Activated T-helper 1 cell treated with anti-CD3 and anti-CD28 coated beads, Interleukin-2, amount 50 U/mL, for 16 hours (primary cell): ENCODE results near the gene OBSCN.
"Not testable (repeated sequence)": the region's sequence is repeated elsewhere in the genome, so short reads cannot be mapped to it uniquely, and the experiment has no call there.

Source experiments
- DNase-seq, 2 donors: peaks; one replicate each; pipeline ENCODE4 v3.0.0-alpha.2; 2020; ENCODE audit warnings: low read depth in 1 of 2, low spot score in 1 of 2

OBSCN gene

DNA sequence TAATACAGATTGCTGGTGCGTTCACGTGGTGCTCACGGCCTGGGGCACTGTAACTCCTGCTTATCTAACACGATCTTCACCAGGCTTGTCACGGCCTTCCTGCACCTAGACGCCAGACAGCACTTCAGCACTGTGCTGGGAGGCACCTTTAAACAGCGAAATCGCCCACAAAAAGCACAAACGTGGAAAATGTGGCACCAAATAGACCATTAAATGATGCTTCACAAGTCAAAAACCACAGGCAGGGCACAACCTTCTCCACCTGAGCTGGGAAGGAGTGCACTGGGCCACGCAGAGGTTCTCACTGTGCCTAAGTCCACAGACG is 22.2 kb upstream of the OBSCN start:
- peak in 1 of 2 donors; percentile 41 for DNase-seq

DNA sequence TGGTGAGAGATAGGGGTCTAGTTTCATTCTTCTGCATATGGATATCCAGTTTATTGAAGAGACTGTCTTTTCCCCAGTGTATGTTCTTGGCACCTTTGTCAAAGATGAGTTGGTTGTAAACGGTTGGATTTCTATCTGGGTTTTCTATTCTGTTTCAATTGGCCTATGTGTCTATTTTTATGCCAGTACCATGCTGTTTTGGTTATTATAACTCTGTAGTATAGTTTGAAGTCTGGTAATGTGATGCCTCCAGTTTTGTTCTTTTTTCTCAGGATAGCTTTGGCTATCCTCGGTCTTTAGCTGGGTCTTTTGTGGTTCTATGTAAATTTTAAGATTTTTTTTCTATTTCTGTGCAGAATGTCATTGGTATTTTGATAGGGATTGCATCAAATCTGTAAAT is 19.6 kb upstream of the OBSCN start:
- DNase-seq: not testable (repeated sequence)

DNA sequence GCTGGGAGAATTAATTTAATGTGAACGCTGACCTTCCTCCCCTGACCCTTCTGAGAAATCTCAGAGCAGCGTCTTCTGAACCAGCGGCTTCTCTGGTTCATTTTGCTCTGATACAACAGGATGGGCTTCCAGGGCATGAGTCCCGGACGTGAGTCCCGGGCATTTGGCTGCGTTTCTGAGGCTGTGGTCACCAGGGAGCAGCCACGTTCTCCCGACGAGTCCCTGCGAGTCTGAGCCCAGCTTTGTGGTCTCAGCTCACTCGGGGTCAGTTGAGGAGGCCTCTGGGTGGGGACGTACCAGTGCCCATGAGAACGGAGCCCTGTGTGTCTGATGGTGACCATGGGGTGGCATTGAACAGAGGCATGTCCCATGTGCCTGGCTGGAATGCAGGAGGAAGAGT is 17.7 kb upstream of the OBSCN start:
- DNase-seq: no peak

- DNase-seq: no peak
These were observed 17.1 kb upstream of the OBSCN start for GRCh38 chr1:228190778-228191177.

DNA sequence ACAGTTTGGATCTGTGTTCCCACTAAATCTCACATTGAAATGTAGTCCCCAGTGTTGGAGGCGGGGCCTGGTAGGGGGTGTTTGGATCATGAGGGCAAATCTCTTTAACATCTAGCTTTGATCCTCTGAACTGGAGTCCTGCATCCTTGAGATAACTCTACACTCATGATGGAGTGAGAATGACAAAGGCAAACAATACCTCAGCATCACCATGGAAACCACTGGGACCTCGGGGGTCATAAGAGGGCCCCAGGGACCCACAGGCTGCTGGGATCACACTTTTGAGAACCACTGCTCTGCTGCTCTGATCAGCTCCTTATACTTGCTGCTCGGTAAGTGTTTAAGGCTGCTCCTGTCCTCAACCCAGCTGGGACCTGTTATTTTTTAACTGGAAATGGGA is 13.4 kb upstream of the OBSCN start:
- DNase-seq: no peak

DNA sequence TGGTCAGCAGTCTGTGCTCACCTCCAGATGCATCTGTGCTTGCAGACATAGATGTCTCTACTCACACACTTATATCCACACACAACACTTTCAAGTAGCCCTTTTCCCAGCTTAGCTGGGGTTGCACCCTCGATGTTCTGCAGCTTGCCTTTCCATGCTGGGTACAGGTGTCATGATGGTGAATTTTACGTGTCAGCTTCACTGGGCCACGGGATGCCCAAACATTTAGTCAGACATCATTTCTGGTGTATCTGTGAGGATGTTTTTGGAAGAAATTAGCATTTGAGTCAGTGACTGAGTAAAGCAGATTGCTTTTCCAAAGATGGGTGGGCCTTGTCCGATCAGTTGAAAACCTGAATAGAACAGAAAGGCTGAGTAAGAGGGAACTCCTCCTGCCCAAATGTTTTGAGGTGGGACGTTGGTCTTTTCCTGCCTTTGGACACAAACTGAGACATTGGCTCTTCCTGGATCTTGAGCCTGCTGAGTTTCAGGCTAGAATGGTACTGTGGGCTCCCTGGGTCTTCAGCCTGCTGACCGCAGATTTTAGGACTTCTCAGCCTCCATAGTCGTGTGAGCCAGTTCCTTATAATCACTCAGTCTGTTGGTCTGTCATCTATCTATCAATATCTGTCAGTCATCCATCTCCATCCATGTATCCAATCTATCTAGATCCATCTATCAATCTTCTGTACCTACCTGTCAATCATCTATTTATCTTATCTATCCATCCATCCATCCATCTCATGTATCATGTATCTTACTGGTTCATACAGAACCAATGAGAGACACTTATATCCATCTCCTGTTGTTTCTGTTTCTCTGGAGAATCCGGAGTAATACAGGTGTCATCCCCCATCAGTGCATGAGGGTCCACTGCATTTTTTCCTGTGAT is 12.7 kb upstream of the OBSCN start:
- no peak for DNase-seq

GRCh38 chr1:228197555-228198147 is 10.2 kb upstream of the OBSCN start:
- DNase-seq: no peak

- DNase-seq: no peak
These were observed 8.8 kb upstream of the OBSCN start for GRCh38 chr1:228198977-228199590.

DNA sequence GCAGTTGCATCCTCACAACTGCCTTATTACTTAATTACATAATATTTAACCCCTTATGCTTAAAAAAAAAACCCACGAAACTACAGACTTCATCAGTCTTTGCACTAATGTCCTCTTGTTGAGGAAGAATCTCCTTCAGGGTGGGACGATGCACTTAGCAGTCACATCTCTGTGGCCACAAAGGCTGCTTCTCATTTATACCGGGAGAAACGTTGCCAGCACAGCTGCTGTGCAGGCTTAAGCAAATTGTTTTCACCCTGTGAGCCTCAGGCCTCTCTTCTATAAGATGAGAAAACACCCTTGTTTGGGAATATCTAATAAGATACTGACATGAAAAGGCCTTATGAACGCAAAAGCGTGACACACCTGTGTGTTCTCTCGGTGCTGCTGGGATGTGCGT is 2.9 kb upstream of the OBSCN start:
- DNase-seq: no peak

- no peak for DNase-seq
These were observed 2.1 kb upstream of the OBSCN start for GRCh38 chr1:228205526-228206436.

DNA sequence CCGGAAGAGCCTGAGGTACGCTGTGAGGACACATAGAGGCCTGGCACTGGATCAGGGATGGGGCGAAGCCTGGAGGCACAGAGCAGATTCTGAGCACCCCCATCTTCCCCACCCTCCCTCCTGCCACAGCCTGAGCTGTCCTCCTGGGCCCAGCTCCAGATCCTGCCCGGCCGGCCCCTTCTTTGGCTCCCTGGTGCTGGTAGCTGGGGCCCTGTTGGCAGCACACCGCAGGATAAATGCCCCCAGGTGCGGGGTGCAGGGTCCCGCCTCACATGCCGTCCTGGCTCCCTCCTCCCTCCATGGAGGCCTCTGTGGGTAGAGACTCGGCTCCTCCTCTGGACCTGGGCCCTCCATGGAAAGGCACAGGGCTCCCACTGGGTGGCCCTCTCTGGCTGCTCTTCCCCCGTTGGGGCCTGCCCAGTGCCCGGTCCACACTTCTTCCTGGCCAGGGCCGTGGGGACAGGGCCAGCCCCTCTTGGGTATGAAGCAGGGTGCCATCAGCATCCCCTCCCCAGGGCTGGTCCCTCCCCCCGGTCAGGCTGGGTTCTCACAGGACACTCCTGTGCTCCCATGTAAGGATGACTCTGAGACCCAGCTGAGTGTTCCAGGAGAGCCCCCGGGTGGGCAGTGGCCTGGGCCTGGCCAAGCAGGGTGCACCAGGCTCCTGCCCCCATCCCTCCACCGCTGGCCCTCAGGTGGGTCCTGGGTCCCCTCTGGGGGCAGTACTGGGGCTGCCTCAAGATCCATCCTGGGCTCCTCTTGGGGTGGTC is 1.1 kb upstream of the OBSCN start:
- DNase-seq: no peak

- DNase-seq: no peak
These were observed 448 bp upstream of the OBSCN start for GRCh38 chr1:228207381-228207810.

DNA sequence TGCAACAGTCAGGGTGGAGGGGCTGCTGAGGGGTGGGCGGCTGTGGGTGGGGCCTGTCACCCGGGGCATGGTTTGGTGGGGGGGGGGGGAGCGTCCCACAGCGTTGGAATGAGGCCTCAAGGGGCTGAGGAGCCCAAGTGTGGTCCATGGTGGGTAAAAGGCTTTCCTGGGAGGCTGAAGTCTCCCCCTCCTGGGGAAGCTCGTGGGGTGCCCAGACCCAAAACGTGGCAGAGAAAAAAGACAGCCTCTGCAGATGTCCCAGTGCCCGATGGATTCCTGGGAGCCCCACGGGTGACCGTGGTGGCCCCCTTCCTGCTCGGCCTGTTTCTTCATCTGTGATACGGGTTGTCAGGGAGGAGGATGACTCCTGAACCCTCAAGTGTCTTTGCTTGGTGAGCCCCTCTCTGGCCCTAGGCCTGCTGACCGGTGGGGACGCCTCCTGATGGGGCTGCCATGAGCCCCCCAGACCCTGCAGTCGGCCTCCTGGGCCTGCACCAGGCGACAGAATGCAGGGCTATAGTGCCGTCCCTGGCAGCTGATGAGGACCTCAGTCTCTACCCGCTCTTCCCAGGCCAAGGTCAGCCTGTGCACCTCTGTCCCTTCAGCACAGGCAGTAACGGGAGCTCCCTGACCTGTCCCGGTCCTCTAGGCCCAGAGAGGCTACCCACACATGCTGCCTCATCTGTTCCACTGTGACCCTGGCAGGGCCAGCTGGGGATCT is 1.1 kb downstream of the OBSCN start:
- DNase-seq: no peak

DNA sequence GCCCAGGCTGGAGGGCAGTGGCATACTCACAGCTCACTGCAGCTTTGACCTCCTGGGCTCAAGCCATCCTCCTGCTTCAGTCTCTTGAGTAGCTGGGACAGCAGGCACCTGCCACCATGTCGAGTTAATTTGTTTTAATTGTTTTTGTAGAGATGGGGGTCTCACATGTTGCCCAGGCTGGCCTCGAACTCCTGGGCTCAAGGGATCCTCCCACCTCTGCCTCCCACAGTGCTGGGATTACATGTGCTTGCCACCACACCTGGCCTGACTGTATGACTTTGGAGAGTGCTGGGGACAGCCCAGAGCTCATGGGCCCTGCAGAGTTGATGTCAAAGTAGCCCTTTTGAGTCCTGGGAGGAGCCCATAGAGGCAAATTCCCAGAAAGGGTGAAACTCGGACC is 1.8 kb downstream of the OBSCN start:
- DNase-seq: no peak

DNA sequence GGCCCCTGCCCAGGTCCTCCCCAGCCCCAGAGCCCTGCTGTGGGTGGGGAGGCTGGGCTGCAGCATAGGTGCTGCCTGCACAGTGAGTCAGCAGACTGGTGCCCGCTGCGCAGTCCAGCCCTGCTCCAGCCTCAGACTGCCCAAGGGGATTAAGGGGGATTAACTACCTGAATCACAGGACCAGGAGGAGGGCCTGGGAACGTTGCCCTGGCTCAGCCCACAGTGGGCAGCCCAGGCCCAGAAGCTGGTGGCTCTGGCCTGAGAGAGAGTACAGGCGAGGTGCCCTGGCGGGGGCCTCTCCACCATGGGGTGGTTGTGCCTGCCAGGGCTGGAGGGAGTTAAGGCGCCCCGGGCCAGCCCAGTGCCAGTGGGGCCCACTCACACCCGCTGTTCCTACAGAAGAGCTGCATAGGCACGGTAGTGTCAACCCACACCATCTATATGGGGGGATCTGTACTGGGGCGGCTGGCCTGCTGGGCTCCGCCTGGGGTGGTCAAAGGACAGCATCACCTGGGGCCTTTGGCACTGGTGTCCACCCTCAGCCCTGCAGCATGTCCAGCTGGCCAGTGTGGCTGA is 2.3 kb downstream of the OBSCN start:
- no peak for DNase-seq

DNA sequence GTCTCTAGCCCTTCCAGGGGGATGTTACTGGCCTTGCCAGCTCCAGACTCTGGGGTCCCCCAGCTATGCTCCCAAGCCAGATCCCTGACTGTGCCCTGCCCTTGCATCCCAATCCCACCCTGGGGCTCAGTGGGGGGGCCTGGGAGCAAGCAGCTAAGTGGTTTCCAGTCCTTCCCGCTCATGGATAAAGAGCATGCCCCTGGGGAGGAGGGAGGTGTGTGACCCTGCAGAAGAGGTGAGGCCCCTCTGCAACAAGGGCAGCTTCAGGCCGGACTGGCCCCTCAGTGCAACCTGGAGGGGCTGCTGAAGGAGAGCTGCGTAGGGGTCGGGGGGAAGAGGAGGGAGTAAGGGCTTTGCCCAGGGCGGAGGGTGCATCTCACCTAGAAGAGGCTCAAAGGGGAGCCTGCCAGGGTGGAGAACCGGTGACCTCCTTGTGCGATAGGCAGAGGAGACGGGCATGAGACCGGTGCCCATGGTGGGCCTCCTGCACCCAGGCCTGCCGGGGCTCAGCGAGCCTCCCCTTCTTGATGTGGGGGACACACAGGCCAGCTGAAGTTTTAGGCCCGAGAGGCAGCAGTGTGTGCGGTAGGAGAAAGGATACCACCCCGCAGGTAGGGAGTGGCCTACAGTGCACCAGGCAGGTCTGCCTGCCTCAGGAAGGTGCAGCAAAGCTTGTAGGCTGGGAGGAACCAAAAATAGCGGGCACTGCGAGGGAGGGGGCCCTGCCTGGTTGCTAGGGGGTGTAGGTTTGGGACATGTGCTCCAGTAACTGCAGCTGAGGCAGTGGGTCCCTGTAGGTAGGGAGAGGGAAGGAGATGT is 3.1 kb downstream of the OBSCN start:
- DNase-seq: no peak

- no peak for DNase-seq
These were observed 3.9 kb downstream of the OBSCN start for GRCh38 chr1:228211531-228212414.
